HG02884 (cell line): ENCODE data around the gene ELAVL3.
A peak's percentile ranks its signal among the peaks of the same experiment; 100 is the strongest.
"Not testable (repeated sequence)": the region's sequence is repeated elsewhere in the genome, so short reads cannot be mapped to it uniquely, and the experiment has no call there.

ENCODE experiments used
- ATAC-seq: cut with Tn5 transposase; IDR thresholded peaks from one replicate; pipeline ENCODE4 v1.9.1; 2021; ENCODE audit warnings: mild to moderate bottlenecking, moderate library complexity; ENCODE audit not compliant: unreplicated experiment

ELAVL3 gene

GRCh38 chr19:11489378-11489777 is 8.5 kb upstream of the ELAVL3 start:
- ATAC-seq, result no peak

GRCh38 chr19:11486661-11487503 is 6.0 kb upstream of the ELAVL3 start:
- no peak for ATAC-seq

GRCh38 chr19:11485245-11485837 is 4.5 kb upstream of the ELAVL3 start:
- no peak for ATAC-seq

- no peak for ATAC-seq
Measured at GRCh38 chr19:11483366-11484111, 2.7 kb upstream of the ELAVL3 start.

GRCh38 chr19:11482384-11483050 is 1.7 kb upstream of the ELAVL3 start:
- peak; percentile 37 for ATAC-seq

- peak; percentile 70 for ATAC-seq
Measured at GRCh38 chr19:11481534-11482383, 913 bp upstream of the ELAVL3 start.

GRCh38 chr19:11479898-11480714 is 740 bp downstream of the ELAVL3 start:
- no peak for ATAC-seq

GRCh38 chr19:11479090-11479897 is 1.6 kb downstream of the ELAVL3 start:
- no peak for ATAC-seq

- no peak for ATAC-seq
Measured at GRCh38 chr19:11478167-11479089, 2.4 kb downstream of the ELAVL3 start.

GRCh38 chr19:11475861-11476260 is 5.0 kb downstream of the ELAVL3 start:
- ATAC-seq, result no peak

GRCh38 chr19:11475343-11475742 is 5.5 kb downstream of the ELAVL3 start:
- not testable (repeated sequence) for ATAC-seq

- ATAC-seq, result no peak
Measured at GRCh38 chr19:11473725-11474124, 7.1 kb downstream of the ELAVL3 start.

- ATAC-seq, result not testable (repeated sequence)
Measured at GRCh38 chr19:11468266-11468845, 12.5 kb downstream of the ELAVL3 start.

- no peak for ATAC-seq
Measured at GRCh38 chr19:11465600-11465999, 15.2 kb downstream of the ELAVL3 start.

- no peak for ATAC-seq
Measured at GRCh38 chr19:11464333-11465265, 16.2 kb downstream of the ELAVL3 start.

GRCh38 chr19:11463391-11463790 is 17.5 kb downstream of the ELAVL3 start:
- ATAC-seq, result no peak
